ENCODE data around the gene PBX1. TPM values are rescaled to one million over a fixed set of nuclear protein-coding genes. Genes with fewer than 3 reads are reported as not detected.
"Not testable (repeated sequence)": the region's sequence is repeated elsewhere in the genome, so short reads cannot be mapped to it uniquely, and the experiment has no call there.

The PBX1 gene
- 1.2 and 1.9 TPM in 2 replicates for total RNA-seq (2014; rRNA removed; shearing (Covaris generic))
- 0.60 and 0.70 TPM in 2 replicates for polyA plus RNA-seq (2015; cell fraction: cytosol; rRNA removed)
- polyA plus RNA-seq (2015; cell fraction: nucleus; rRNA removed) = 0.49 and 0.99 TPM in 2 replicates

- in situ Hi-C loops (cut with HindIII; ENCODE audit: low pct_unique_long_range_greater_than_20kb, low sequenced_read_pairs) = no loop called here
- peak; percentile 97 for DNase-seq (ENCODE audit: low read depth, low spot score)
These were observed at the start of gene PBX1 for GRCh38 chr1:164558461-164559341. PBX1 (plus strand) TSS chr1:164559184.

GRCh38 chr1:164510435-164510834 is 48.5 kb upstream of the PBX1 start:
- in situ Hi-C loops (cut with HindIII; ENCODE audit: low pct_unique_long_range_greater_than_20kb, low sequenced_read_pairs) = no loop called here
- DNase-seq (ENCODE audit: low read depth, low spot score) = peak; percentile 16

- in situ Hi-C loops (cut with HindIII; ENCODE audit: low pct_unique_long_range_greater_than_20kb, low sequenced_read_pairs) = no loop called here
- no peak for DNase-seq (ENCODE audit: low read depth, low spot score)
These were observed 47.8 kb upstream of the PBX1 start for GRCh38 chr1:164511001-164511705.

GRCh38 chr1:164515231-164515630 is 43.8 kb upstream of the PBX1 start:
- DNase-seq (ENCODE audit: low read depth, low spot score) = no peak
- in situ Hi-C loops (cut with HindIII; ENCODE audit: low pct_unique_long_range_greater_than_20kb, low sequenced_read_pairs) = no loop called here

GRCh38 chr1:164515711-164516331 is 43.2 kb upstream of the PBX1 start:
- in situ Hi-C loops (cut with HindIII; ENCODE audit: low pct_unique_long_range_greater_than_20kb, low sequenced_read_pairs) = no loop called here
- DNase-seq (ENCODE audit: low read depth, low spot score) = no peak

- in situ Hi-C loops (cut with HindIII; ENCODE audit: low pct_unique_long_range_greater_than_20kb, low sequenced_read_pairs) = no loop called here
- DNase-seq (ENCODE audit: low read depth, low spot score) = no peak
These were observed 42.4 kb upstream of the PBX1 start for GRCh38 chr1:164516591-164516990.

GRCh38 chr1:164518692-164519332 is 40.2 kb upstream of the PBX1 start:
- no peak for DNase-seq (ENCODE audit: low read depth, low spot score)
- in situ Hi-C loops (cut with HindIII; ENCODE audit: low pct_unique_long_range_greater_than_20kb, low sequenced_read_pairs) = no loop called here

GRCh38 chr1:164519426-164519825 is 39.6 kb upstream of the PBX1 start:
- in situ Hi-C loops (cut with HindIII; ENCODE audit: low pct_unique_long_range_greater_than_20kb, low sequenced_read_pairs) = no loop called here
- no peak for DNase-seq (ENCODE audit: low read depth, low spot score)

GRCh38 chr1:164524810-164525209 is 34.2 kb upstream of the PBX1 start:
- DNase-seq (ENCODE audit: low read depth, low spot score) = no peak
- in situ Hi-C loops (cut with HindIII; ENCODE audit: low pct_unique_long_range_greater_than_20kb, low sequenced_read_pairs) = no loop called here

- no peak for DNase-seq (ENCODE audit: low read depth, low spot score)
- in situ Hi-C loops (cut with HindIII; ENCODE audit: low pct_unique_long_range_greater_than_20kb, low sequenced_read_pairs) = no loop called here
These were observed 23.9 kb upstream of the PBX1 start for GRCh38 chr1:164534863-164535610.

GRCh38 chr1:164552463-164552988 is 6.5 kb upstream of the PBX1 start:
- in situ Hi-C loops (cut with HindIII; ENCODE audit: low pct_unique_long_range_greater_than_20kb, low sequenced_read_pairs); DNase-seq (ENCODE audit: low read depth, low spot score): not testable (repeated sequence)

GRCh38 chr1:164557270-164557669 is 1.7 kb upstream of the PBX1 start:
- no peak for DNase-seq (ENCODE audit: low read depth, low spot score)
- in situ Hi-C loops (cut with HindIII; ENCODE audit: low pct_unique_long_range_greater_than_20kb, low sequenced_read_pairs) = no loop called here

GRCh38 chr1:164559342-164560051 is 513 bp downstream of the PBX1 start:
- DNase-seq (ENCODE audit: low read depth, low spot score) = no peak
- in situ Hi-C loops (cut with HindIII; ENCODE audit: low pct_unique_long_range_greater_than_20kb, low sequenced_read_pairs) = no loop called here

GRCh38 chr1:164560121-164560541 is 1.1 kb downstream of the PBX1 start:
- no peak for DNase-seq (ENCODE audit: low read depth, low spot score)
- in situ Hi-C loops (cut with HindIII; ENCODE audit: low pct_unique_long_range_greater_than_20kb, low sequenced_read_pairs) = no loop called here

- in situ Hi-C loops (cut with HindIII; ENCODE audit: low pct_unique_long_range_greater_than_20kb, low sequenced_read_pairs) = no loop called here
- DNase-seq (ENCODE audit: low read depth, low spot score) = no peak
These were observed 1.6 kb downstream of the PBX1 start for GRCh38 chr1:164560556-164560955.

GRCh38 chr1:164561007-164561406 is 2.0 kb downstream of the PBX1 start:
- DNase-seq (ENCODE audit: low read depth, low spot score) = no peak
- in situ Hi-C loops (cut with HindIII; ENCODE audit: low pct_unique_long_range_greater_than_20kb, low sequenced_read_pairs) = no loop called here

Measured in SK-MEL-5 (cell line).